ENCODE data around the gene GRPR.
A peak's percentile ranks its signal among the peaks of the same experiment; 100 is the strongest.

The GRPR gene

DNA sequence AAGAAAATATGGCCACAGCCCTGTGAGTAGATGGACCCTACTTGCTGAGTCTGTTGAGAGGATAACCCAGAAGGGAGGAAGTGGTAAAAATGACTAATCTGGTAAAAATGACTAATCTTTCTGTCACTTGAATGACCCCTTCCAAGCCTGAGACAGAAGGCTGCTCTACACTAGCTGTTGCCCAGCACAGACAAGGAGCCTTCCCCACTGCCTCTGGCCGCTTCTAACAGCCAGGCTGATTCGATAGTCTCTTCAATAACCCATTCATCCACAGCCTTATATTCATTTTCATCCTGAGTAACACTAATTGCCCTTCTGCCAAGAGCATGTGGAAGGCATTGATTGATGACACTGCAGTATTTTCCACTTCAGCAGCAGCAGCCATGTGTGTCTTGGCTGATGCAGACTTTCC is 62.4 kb downstream of the GRPR start:
- TF ChIP-seq, protein P1, sequence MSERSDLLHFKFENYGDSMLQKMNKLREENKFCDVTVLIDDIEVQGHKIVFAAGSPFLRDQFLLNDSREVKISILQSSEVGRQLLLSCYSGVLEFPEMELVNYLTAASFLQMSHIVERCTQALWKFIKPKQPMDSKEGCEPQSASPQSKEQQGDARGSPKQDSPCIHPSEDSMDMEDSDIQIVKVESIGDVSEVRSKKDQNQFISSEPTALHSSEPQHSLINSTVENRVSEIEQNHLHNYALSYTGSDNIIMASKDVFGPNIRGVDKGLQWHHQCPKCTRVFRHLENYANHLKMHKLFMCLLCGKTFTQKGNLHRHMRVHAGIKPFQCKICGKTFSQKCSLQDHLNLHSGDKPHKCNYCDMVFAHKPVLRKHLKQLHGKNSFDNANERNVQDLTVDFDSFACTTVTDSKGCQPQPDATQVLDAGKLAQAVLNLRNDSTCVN (tag by site-specific recombination; optimal IDR thresholded peaks at IDR 0.05) = no peak
- TF ChIP-seq GFI1B (tag by site-specific recombination; IDR thresholded peaks at IDR 0.05) (no peak), ZNF404 (tag by site-specific recombination; IDR thresholded peaks at IDR 0.05) (no peak), ZBTB7A (tag by site-specific recombination; IDR thresholded peaks at IDR 0.05; ENCODE audit: low read depth) (no peak), ZNF16 (tag by site-specific recombination; IDR thresholded peaks at IDR 0.05; ENCODE audit: low read depth) (no peak), ZNF146 (tag by site-specific recombination; IDR thresholded peaks at IDR 0.05) (no peak), KLF8 (tag by site-specific recombination; IDR thresholded peaks at IDR 0.05) (no peak), ZNF544 (tag by site-specific recombination; IDR thresholded peaks at IDR 0.05) (no peak), ZNF114 (tag by site-specific recombination; IDR thresholded peaks at IDR 0.05) (no peak), ZNF629 (tag by site-specific recombination; IDR thresholded peaks at IDR 0.05) (no peak), ZBTB20 (tag by site-specific recombination; IDR thresholded peaks at IDR 0.05) (no peak), ZNF121 (tag by site-specific recombination; IDR thresholded peaks at IDR 0.05) (no peak), ZNF521 (tag by site-specific recombination; IDR thresholded peaks at IDR 0.05) (no peak), ZBTB17 (tag by site-specific recombination; IDR thresholded peaks at IDR 0.05) (no peak)
- TF ChIP-seq, protein P2, sequence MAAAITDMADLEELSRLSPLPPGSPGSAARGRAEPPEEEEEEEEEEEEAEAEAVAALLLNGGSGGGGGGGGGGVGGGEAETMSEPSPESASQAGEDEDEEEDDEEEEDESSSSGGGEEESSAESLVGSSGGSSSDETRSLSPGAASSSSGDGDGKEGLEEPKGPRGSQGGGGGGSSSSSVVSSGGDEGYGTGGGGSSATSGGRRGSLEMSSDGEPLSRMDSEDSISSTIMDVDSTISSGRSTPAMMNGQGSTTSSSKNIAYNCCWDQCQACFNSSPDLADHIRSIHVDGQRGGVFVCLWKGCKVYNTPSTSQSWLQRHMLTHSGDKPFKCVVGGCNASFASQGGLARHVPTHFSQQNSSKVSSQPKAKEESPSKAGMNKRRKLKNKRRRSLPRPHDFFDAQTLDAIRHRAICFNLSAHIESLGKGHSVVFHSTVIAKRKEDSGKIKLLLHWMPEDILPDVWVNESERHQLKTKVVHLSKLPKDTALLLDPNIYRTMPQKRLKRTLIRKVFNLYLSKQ (tag by site-specific recombination; IDR thresholded peaks at IDR 0.05; ENCODE audit: borderline replicate concordance) = no peak
- TF ChIP-seq, protein P3, sequence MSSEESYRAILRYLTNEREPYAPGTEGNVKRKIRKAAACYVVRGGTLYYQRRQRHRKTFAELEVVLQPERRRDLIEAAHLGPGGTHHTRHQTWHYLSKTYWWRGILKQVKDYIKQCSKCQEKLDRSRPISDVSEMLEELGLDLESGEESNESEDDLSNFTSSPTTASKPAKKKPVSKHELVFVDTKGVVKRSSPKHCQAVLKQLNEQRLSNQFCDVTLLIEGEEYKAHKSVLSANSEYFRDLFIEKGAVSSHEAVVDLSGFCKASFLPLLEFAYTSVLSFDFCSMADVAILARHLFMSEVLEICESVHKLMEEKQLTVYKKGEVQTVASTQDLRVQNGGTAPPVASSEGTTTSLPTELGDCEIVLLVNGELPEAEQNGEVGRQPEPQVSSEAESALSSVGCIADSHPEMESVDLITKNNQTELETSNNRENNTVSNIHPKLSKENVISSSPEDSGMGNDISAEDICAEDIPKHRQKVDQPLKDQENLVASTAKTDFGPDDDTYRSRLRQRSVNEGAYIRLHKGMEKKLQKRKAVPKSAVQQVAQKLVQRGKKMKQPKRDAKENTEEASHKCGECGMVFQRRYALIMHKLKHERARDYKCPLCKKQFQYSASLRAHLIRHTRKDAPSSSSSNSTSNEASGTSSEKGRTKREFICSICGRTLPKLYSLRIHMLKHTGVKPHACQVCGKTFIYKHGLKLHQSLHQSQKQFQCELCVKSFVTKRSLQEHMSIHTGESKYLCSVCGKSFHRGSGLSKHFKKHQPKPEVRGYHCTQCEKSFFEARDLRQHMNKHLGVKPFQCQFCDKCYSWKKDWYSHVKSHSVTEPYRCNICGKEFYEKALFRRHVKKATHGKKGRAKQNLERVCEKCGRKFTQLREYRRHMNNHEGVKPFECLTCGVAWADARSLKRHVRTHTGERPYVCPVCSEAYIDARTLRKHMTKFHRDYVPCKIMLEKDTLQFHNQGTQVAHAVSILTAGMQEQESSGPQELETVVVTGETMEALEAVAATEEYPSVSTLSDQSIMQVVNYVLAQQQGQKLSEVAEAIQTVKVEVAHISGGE (tag by site-specific recombination; conservative IDR thresholded peaks at IDR 0.05; ENCODE audit: low read depth) = no peak
- Histone ChIP-seq H3K27ac (ENCODE audit: extremely low read depth, low read depth, low read length) (no peak overlapping the region), H3K9me3 (ENCODE audit: control insufficient read depth, insufficient read depth, low read depth, low read length) (no peaks in the 10 kb centered on the region), H3K4me1 (ENCODE audit: control insufficient read depth, insufficient read depth, low read length) (no peaks in the 10 kb centered on the region), H3K36me3 (ENCODE audit: control insufficient read depth in 2 of 2, insufficient read depth in 1 of 2, low read length in 2 of 2) (no peaks in the 10 kb centered on the region), H3K4me3 (ENCODE audit: low read depth, low read length) (no peak overlapping the region)
- ChIA-PET POLR2A (no interaction called here), CTCF (no interaction called here)

DNA sequence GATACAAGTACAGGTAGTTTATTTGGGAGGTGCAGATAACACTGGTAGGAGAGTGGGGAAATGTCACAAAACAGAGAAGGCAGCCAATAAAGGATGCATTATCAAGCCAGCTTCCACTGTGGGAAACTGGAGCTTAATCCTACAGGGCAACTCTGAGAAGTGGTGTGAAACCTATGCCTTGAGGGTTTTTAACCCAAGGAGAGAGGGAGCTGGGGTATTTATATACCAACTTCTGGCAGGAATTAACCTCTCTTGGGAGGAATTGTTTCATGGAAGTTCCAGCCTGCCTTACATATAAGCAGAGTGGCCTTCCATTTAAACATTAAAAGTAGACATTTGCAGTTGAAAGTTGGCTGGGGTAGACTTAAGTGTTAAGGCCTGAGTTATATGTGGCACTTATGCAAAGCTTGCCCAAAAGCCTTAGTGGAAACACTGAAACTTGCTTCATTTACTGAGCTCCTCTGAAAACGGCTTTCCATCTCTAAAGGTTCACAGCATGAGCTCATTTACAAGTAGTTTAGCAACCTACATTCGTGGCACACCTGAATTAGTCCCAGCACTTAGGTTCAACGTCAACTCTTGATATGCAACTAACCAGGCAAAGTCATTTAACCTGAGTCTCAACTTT is 63.1 kb downstream of the GRPR start:
- POLR2A ChIA-PET = no interaction called here
- CTCF ChIA-PET = no interaction called here
- no peak overlapping the region for H3K27ac ChIP-seq (ENCODE audit: extremely low read depth, low read depth, low read length)
- H3K36me3 ChIP-seq (ENCODE audit: control insufficient read depth in 2 of 2, insufficient read depth in 1 of 2, low read length in 2 of 2) = no peaks in the 10 kb centered on the region
- no peak overlapping the region for H3K4me3 ChIP-seq (ENCODE audit: low read depth, low read length)
- no peaks in the 10 kb centered on the region for H3K9me3 ChIP-seq (ENCODE audit: control insufficient read depth, insufficient read depth, low read depth, low read length)
- TF ChIP-seq ZNF37A (tag by site-specific recombination; IDR thresholded peaks at IDR 0.05) = 0 out of 2 replicates have a peak, but pooled peaks have one; percentile 53
- no peak for TF ChIP-seq ZNF416 (tag by site-specific recombination; IDR thresholded peaks at IDR 0.05)
- no peaks in the 10 kb centered on the region for H3K4me1 ChIP-seq (ENCODE audit: control insufficient read depth, insufficient read depth, low read length)
